Caco-2 (cell line): Measurements from ENCODE around the gene XRCC5. TPM values are rescaled to one million over a fixed set of nuclear protein-coding genes. Genes with fewer than 3 reads are reported as not detected.

Source experiments
- BruUV-seq: library from RNA; stranded (reverse); fragments of 400-500 nt; replicated peaks from 2 replicates; lab custom pipeline; 2021; lab: Mats Ljungman, UMichigan
- CTCF ChIA-PET: fragments of 300-600 bp; sonication (Branson Sonifier 250); formaldehyde crosslinking; loops from one replicate; lab custom pipeline; 2022; ENCODE audit warnings: antibody characterized with exemption; lab: Charles Lee
- POLR2A ChIA-PET: fragments of 300-600 bp; sonication (Branson Sonifier 250); formaldehyde crosslinking; loops from one replicate; lab custom pipeline; 2022; ENCODE audit warnings: antibody characterized with exemption; lab: Charles Lee
- DNase-seq, 2 experiments: peaks; one replicate each; pipeline versions ENCODE4 v3.0.0 to v3.0.0-alpha.2; 2020 to 2022
- H3K27me3 ChIP-seq: replicated peaks from 2 replicates; pipeline ENCODE4 v1.6.0; 2011; ENCODE audit warnings: low read length; ENCODE audit not compliant: control insufficient read depth, insufficient read depth
- H3K36me3 ChIP-seq: 2 replicates; pipeline ENCODE4 v1.5.1; 2011; ENCODE audit warnings: low read length; ENCODE audit not compliant: control insufficient read depth, insufficient read depth
- H3K4me1 ChIP-seq: fragments of 250-450 bp; sonication (Bioruptor Pico); 2 replicates; pipeline ENCODE4 v1.5.1; 2020; ENCODE audit warnings: mild to moderate bottlenecking
- H3K4me3 ChIP-seq: 2 replicates; pipeline ENCODE4 v1.5.1; 2011; ENCODE audit warnings: low read depth, mild to moderate bottlenecking, control low read depth, low read length
- H3K9me3 ChIP-seq: fragments of 250-450 bp; sonication (Bioruptor Pico); 2 replicates; pipeline ENCODE4 v1.5.1; 2020; ENCODE audit warnings: mild to moderate bottlenecking, moderate library complexity
- H3K27ac Mint-ChIP-seq: one replicate; pipeline ENCODE4 v1.8.0; 2022; ENCODE audit warnings: mixed read lengths; ENCODE audit not compliant: unreplicated experiment
- H3K27me3 Mint-ChIP-seq: one replicate; pipeline ENCODE4 v1.8.0; 2022; ENCODE audit warnings: mixed read lengths; ENCODE audit not compliant: insufficient read depth, unreplicated experiment
- H3K36me3 Mint-ChIP-seq: one replicate; pipeline ENCODE4 v1.8.0; 2022; ENCODE audit warnings: mild to moderate bottlenecking, mixed read lengths; ENCODE audit not compliant: insufficient read depth, unreplicated experiment
- H3K4me1 Mint-ChIP-seq: one replicate; pipeline ENCODE4 v1.8.0; 2022; ENCODE audit warnings: low read depth, mixed read lengths; ENCODE audit not compliant: unreplicated experiment
- H3K4me3 Mint-ChIP-seq: one replicate; pipeline ENCODE4 v1.8.0; 2022; ENCODE audit warnings: mild to moderate bottlenecking, moderate library complexity, mixed read lengths; ENCODE audit not compliant: unreplicated experiment
- H3K9me3 Mint-ChIP-seq: one replicate; pipeline ENCODE4 v1.8.0; 2022; ENCODE audit warnings: mixed read lengths; ENCODE audit not compliant: unreplicated experiment
- intact Hi-C: fragments of 100-400 bp; cut with micrococcal nuclease; formaldehyde crosslinking; loops from one replicate; pipeline ENCODE4 v1.10.0; 2022; ENCODE audit not compliant: unreplicated experiment
- total RNA-seq: library from RNA; stranded (reverse); gene quantifications from 2 replicates; pipeline ENCODE4 v1.2.3, GENCODE V29; 2022
- TF ChIP-seq, protein P1 (sequence below), 2 experiments: fragments of 200-600 bp in 1 of 2; IDR thresholded peaks; 1 replicate in 1 of 2; 2 replicates in 1 of 2; pipeline versions ENCODE4 v1.5.1 to v1.8.0; 2011 to 2022; ENCODE audit warnings: antibody characterized with exemption in 1 of 2, control low read depth in 1 of 2, inconsistent platforms in 1 of 2, low read depth in 1 of 2, low read length in 1 of 2, mild to moderate bottlenecking in 1 of 2, moderate library complexity in 1 of 2; ENCODE audit not compliant: insufficient read depth in 1 of 2, severe bottlenecking in 1 of 2, unreplicated experiment in 1 of 2

The XRCC5 gene
- total RNA-seq, 1 experiment from 2014 or later = 319 TPM

DNA sequence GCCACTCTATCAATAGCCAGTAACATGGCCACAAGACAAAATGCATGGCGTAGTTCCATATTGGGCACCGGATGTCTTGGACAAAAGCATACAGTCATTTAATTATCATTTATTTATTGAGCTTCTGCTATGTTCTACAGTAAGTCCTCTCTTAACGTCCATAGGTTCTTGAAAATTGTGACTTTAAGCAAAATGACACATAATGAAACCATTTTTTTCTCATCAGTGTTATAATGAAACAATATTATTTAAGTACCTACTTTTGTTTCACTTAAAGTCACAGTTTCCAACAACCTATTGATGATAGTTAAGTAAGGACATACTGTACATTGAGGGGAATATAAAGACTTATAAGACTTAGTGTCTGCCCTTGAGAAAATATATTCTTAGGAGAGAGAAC is 84.9 kb downstream of the XRCC5 start:
- Histone ChIP-seq H3K4me3 (no peak overlapping the region), H3K27me3 (no peaks in the 10 kb centered on the region), H3K9me3 (no peaks in the 10 kb centered on the region), H3K4me1 (peaks cover 5% of the 10 kb centered on the region), H3K36me3 (peaks cover 5% of the 10 kb centered on the region)
- Mint-ChIP-seq H3K36me3 (peaks cover 98% of the 10 kb centered on the region), H3K4me1 (peaks cover 4% of the 10 kb centered on the region), H3K4me3 (no peak overlapping the region), H3K9me3 (no peaks in the 10 kb centered on the region), H3K27ac (no peak overlapping the region), H3K27me3 (no peaks in the 10 kb centered on the region)
- TF ChIP-seq, protein P1, sequence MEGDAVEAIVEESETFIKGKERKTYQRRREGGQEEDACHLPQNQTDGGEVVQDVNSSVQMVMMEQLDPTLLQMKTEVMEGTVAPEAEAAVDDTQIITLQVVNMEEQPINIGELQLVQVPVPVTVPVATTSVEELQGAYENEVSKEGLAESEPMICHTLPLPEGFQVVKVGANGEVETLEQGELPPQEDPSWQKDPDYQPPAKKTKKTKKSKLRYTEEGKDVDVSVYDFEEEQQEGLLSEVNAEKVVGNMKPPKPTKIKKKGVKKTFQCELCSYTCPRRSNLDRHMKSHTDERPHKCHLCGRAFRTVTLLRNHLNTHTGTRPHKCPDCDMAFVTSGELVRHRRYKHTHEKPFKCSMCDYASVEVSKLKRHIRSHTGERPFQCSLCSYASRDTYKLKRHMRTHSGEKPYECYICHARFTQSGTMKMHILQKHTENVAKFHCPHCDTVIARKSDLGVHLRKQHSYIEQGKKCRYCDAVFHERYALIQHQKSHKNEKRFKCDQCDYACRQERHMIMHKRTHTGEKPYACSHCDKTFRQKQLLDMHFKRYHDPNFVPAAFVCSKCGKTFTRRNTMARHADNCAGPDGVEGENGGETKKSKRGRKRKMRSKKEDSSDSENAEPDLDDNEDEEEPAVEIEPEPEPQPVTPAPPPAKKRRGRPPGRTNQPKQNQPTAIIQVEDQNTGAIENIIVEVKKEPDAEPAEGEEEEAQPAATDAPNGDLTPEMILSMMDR (IDR thresholded peaks at IDR 0.05; ENCODE audit: insufficient read depth in 1 of 2, low read depth in 1 of 2, low read length in 1 of 2, severe bottlenecking in 1 of 2, unreplicated experiment in 1 of 2) = no peak
- intact Hi-C loops = no loop called here
- ChIA-PET POLR2A (no interaction called here), CTCF (no interaction called here)
- no peak for DNase-seq
- no TSS peak for BruUV-seq

DNA sequence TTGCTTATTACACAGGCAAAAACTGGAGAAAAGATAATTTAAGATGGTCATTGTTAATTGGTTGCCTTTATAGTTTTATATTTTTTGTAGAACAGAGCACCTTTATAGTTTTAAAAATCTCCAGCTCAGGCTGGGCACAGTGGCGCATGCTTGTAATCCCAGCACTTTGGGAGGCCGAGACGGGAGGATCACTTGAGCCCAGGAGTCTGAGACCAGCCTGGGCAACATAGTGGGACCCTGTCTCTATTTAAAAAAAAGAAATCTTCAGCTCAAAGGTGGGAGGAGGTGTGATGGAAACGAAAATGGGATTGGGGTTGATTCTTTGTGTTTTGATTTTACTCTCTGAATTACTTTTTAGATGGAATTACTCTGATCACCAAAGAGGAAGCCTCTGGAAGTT is 85.4 kb downstream of the XRCC5 start:
- POLR2A ChIA-PET = no interaction called here
- intact Hi-C loops = no loop called here
- Histone ChIP-seq H3K36me3 (peaks cover 5% of the 10 kb centered on the region), H3K27me3 (no peaks in the 10 kb centered on the region), H3K4me3 (no peak overlapping the region), H3K4me1 (no peaks in the 10 kb centered on the region), H3K9me3 (no peaks in the 10 kb centered on the region)
- CTCF ChIA-PET = no interaction called here
- no peak for DNase-seq
- Mint-ChIP-seq H3K27ac (no peak overlapping the region), H3K4me3 (no peak overlapping the region), H3K27me3 (no peaks in the 10 kb centered on the region), H3K9me3 (no peaks in the 10 kb centered on the region), H3K4me1 (no peaks in the 10 kb centered on the region), H3K36me3 (peaks cover 98% of the 10 kb centered on the region)
- no TSS peak for BruUV-seq
- TF ChIP-seq, protein P1 (IDR thresholded peaks at IDR 0.05; ENCODE audit: insufficient read depth in 1 of 2, low read depth in 1 of 2, low read length in 1 of 2, severe bottlenecking in 1 of 2, unreplicated experiment in 1 of 2) = no peak

DNA sequence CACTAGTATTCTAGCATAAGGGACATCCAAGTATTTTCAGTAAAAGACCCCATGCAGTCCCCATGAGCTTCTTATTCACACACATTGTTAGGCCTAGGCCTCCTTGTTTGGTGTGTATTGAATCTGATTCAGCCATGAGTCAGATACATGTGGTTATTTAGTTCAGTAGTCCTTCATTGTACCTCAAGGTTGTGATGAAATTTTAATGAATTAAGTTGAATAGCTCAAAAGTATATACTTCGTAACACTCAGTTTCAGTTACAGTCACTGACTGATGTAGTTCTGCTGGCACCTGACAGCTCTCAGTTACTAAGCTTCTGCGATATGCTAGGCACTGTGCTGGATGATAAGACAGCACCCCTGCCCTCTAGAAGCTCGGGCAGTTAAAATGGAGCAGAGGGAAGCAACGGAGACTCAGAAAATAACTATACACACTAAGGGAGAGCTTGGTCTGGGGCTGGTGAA is 86.4 kb downstream of the XRCC5 start:
- POLR2A ChIA-PET = no interaction called here
- no peaks in the 10 kb centered on the region for H3K4me1 Mint-ChIP-seq
- H3K36me3 ChIP-seq = peaks cover 8% of the 10 kb centered on the region
- peaks cover 98% of the 10 kb centered on the region for H3K36me3 Mint-ChIP-seq
- H3K27me3 Mint-ChIP-seq = no peaks in the 10 kb centered on the region
- H3K9me3 ChIP-seq = no peaks in the 10 kb centered on the region
- H3K27ac Mint-ChIP-seq = no peak overlapping the region
- no peaks in the 10 kb centered on the region for H3K27me3 ChIP-seq
- CTCF ChIA-PET = no interaction called here
- intact Hi-C loops = no loop called here
- no peaks in the 10 kb centered on the region for H3K9me3 Mint-ChIP-seq
- DNase-seq = no peak
- TF ChIP-seq, protein P1 (IDR thresholded peaks at IDR 0.05; ENCODE audit: insufficient read depth in 1 of 2, low read depth in 1 of 2, low read length in 1 of 2, severe bottlenecking in 1 of 2, unreplicated experiment in 1 of 2) = no peak
- no peak overlapping the region for H3K4me3 ChIP-seq
- H3K4me1 ChIP-seq = no peaks in the 10 kb centered on the region
- H3K4me3 Mint-ChIP-seq = no peak overlapping the region
- BruUV-seq = no TSS peak
